ENCODE results near the gene PRKN. TPM values are rescaled to one million over a fixed set of nuclear protein-coding genes. Genes with fewer than 3 reads are reported as not detected.

PRKN gene
- total and polyA plus RNA-seq, 2 experiments from 2014 or later, result 0.10 to 0.84 TPM

DNA sequence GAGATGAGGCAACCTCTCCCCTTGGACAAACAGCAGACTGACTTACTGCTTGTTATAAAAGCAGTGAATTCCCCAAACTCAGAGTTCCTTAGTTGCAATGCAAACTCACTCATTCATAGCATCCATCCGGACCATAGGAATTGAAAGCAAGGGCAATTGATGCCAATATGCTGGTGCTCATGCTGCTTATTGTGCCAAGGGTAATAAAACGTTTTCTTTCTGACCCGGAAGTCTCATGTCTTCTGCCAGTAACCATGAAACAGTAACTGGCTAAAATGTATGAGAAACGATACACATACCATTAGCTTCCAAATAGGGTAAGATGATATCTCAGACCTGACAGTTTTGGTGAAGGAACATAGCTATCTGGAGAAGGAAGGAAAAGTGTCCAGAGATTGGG lies 18.1 kb downstream of the PRKN start (continued):
- TF ChIP-seq, protein P1, sequence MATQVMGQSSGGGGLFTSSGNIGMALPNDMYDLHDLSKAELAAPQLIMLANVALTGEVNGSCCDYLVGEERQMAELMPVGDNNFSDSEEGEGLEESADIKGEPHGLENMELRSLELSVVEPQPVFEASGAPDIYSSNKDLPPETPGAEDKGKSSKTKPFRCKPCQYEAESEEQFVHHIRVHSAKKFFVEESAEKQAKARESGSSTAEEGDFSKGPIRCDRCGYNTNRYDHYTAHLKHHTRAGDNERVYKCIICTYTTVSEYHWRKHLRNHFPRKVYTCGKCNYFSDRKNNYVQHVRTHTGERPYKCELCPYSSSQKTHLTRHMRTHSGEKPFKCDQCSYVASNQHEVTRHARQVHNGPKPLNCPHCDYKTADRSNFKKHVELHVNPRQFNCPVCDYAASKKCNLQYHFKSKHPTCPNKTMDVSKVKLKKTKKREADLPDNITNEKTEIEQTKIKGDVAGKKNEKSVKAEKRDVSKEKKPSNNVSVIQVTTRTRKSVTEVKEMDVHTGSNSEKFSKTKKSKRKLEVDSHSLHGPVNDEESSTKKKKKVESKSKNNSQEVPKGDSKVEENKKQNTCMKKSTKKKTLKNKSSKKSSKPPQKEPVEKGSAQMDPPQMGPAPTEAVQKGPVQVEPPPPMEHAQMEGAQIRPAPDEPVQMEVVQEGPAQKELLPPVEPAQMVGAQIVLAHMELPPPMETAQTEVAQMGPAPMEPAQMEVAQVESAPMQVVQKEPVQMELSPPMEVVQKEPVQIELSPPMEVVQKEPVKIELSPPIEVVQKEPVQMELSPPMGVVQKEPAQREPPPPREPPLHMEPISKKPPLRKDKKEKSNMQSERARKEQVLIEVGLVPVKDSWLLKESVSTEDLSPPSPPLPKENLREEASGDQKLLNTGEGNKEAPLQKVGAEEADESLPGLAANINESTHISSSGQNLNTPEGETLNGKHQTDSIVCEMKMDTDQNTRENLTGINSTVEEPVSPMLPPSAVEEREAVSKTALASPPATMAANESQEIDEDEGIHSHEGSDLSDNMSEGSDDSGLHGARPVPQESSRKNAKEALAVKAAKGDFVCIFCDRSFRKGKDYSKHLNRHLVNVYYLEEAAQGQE (IDR thresholded peaks at IDR 0.05; ENCODE audit: unreplicated experiment), result no peak
- TF ChIP-seq ZNF114 (CRISPR knock-in tag; IDR thresholded peaks at IDR 0.05) (no peak), EZH2 (IDR thresholded peaks at IDR 0.05; ENCODE audit: low read depth, unreplicated experiment) (no peak), ZNF331 (CRISPR knock-in tag; IDR thresholded peaks at IDR 0.05; ENCODE audit: low read depth) (no peak)
- TF ChIP-seq, protein P2, sequence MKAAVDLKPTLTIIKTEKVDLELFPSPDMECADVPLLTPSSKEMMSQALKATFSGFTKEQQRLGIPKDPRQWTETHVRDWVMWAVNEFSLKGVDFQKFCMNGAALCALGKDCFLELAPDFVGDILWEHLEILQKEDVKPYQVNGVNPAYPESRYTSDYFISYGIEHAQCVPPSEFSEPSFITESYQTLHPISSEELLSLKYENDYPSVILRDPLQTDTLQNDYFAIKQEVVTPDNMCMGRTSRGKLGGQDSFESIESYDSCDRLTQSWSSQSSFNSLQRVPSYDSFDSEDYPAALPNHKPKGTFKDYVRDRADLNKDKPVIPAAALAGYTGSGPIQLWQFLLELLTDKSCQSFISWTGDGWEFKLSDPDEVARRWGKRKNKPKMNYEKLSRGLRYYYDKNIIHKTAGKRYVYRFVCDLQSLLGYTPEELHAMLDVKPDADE (IDR thresholded peaks at IDR 0.05), result no peak

DNA sequence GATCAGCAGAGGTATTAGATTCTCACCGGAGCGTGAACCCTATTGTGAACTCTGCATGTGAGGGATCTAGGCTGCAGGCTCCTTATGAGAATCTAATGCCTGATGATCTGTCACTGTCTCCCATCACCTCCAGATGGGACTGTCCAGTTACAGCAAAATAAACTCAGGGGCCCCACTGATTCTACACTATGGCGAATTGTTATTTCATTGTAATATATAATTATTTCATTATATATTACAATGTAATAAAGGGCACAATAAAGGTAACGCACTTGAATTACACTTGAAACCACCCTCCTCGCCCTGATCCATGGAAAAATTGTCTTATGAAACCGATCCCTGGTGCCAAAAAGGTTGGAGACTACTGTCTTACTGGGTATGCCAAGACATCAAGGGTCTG lies 18.6 kb downstream of the PRKN start:
- H3K4me3 ChIP-seq, result no peak overlapping the region
- Mint-ChIP-seq H3K4me3 (no peak overlapping the region), H3K27me3 (ENCODE audit: insufficient read depth, low read depth, poor library complexity) (peaks cover 3% of the 10 kb centered on the region), H3K27ac (no peak overlapping the region), H3K36me3 (ENCODE audit: low read depth) (peaks cover 5% of the 10 kb centered on the region; the same call in 2 of the 3 replicates), H3K4me1 (peaks cover 2% of the 10 kb centered on the region), H3K9me3 (peaks cover 9% of the 10 kb centered on the region; the same call in 2 of the 3 replicates)
- no peaks in the 10 kb centered on the region for H3K9me2 ChIP-seq (ENCODE audit: insufficient read depth)
- H4K20me1 ChIP-seq (replicated peaks; ENCODE audit: insufficient read depth), result no peaks in the 10 kb centered on the region
- no peak for ATAC-seq
- no peak overlapping the region for H3K27ac ChIP-seq (ENCODE audit: low read depth)
- H3K36me3 ChIP-seq (ENCODE audit: insufficient read depth), result no peaks in the 10 kb centered on the region
- no peaks in the 10 kb centered on the region for H3K27me3 ChIP-seq (ENCODE audit: insufficient read depth)
- DNase-seq (ENCODE audit: low spot score), result no peak
- no peaks in the 10 kb centered on the region for H3K79me2 ChIP-seq (replicated peaks; ENCODE audit: insufficient read depth)
- H3K4me2 ChIP-seq, result no peak overlapping the region
- H3K4me1 ChIP-seq (ENCODE audit: insufficient read depth), result peaks cover 4% of the 10 kb centered on the region
- no peaks in the 10 kb centered on the region for H3F3A ChIP-seq (replicated peaks; ENCODE audit: low read depth)
- H2AFZ ChIP-seq, result no peak overlapping the region
- TF ChIP-seq, protein P3, sequence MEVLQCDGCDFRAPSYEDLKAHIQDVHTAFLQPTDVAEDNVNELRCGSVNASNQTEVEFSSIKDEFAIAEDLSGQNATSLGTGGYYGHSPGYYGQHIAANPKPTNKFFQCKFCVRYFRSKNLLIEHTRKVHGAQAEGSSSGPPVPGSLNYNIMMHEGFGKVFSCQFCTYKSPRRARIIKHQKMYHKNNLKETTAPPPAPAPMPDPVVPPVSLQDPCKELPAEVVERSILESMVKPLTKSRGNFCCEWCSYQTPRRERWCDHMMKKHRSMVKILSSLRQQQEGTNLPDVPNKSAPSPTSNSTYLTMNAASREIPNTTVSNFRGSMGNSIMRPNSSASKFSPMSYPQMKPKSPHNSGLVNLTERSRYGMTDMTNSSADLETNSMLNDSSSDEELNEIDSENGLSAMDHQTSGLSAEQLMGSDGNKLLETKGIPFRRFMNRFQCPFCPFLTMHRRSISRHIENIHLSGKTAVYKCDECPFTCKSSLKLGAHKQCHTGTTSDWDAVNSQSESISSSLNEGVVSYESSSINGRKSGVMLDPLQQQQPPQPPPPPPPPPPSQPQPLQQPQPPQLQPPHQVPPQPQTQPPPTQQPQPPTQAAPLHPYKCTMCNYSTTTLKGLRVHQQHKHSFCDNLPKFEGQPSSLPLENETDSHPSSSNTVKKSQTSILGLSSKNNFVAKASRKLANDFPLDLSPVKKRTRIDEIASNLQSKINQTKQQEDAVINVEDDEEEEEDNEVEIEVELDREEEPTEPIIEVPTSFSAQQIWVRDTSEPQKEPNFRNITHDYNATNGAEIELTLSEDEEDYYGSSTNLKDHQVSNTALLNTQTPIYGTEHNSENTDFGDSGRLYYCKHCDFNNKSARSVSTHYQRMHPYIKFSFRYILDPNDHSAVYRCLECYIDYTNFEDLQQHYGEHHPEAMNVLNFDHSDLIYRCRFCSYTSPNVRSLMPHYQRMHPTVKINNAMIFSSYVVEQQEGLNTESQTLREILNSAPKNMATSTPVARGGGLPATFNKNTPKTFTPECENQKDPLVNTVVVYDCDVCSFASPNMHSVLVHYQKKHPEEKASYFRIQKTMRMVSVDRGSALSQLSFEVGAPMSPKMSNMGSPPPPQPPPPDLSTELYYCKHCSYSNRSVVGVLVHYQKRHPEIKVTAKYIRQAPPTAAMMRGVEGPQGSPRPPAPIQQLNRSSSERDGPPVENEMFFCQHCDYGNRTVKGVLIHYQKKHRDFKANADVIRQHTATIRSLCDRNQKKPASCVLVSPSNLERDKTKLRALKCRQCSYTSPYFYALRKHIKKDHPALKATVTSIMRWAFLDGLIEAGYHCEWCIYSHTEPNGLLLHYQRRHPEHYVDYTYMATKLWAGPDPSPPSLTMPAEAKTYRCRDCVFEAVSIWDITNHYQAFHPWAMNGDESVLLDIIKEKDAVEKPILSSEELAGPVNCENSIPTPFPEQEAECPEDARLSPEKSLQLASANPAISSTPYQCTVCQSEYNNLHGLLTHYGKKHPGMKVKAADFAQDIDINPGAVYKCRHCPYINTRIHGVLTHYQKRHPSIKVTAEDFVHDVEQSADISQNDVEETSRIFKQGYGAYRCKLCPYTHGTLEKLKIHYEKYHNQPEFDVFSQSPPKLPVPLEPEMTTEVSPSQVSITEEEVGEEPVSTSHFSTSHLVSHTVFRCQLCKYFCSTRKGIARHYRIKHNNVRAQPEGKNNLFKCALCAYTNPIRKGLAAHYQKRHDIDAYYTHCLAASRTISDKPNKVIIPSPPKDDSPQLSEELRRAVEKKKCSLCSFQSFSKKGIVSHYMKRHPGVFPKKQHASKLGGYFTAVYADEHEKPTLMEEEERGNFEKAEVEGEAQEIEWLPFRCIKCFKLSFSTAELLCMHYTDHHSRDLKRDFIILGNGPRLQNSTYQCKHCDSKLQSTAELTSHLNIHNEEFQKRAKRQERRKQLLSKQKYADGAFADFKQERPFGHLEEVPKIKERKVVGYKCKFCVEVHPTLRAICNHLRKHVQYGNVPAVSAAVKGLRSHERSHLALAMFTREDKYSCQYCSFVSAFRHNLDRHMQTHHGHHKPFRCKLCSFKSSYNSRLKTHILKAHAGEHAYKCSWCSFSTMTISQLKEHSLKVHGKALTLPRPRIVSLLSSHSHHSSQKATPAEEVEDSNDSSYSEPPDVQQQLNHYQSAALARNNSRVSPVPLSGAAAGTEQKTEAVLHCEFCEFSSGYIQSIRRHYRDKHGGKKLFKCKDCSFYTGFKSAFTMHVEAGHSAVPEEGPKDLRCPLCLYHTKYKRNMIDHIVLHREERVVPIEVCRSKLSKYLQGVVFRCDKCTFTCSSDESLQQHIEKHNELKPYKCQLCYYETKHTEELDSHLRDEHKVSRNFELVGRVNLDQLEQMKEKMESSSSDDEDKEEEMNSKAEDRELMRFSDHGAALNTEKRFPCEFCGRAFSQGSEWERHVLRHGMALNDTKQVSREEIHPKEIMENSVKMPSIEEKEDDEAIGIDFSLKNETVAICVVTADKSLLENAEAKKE (CRISPR knock-in tag; IDR thresholded peaks at IDR 0.05), result no peak
- TF ChIP-seq, protein P2 (IDR thresholded peaks at IDR 0.05), result no peak
- TF ChIP-seq ZNF331 (CRISPR knock-in tag; IDR thresholded peaks at IDR 0.05; ENCODE audit: low read depth), result no peak
- no peak for TF ChIP-seq CREB1 (CRISPR knock-in tag; IDR thresholded peaks at IDR 0.05; ENCODE audit: low read depth)
- TF ChIP-seq, protein P1 (IDR thresholded peaks at IDR 0.05; ENCODE audit: unreplicated experiment), result no peak
- no peak for TF ChIP-seq EZH2phosphoT487 (IDR thresholded peaks at IDR 0.05; ENCODE audit: unreplicated experiment)

Data from GM23338 (cell line).